Stimulated activated CD8-positive, alpha-beta memory T cell treated with anti-CD3 and anti-CD28 coated beads, Interleukin-7, amount 100 ng/mL, for 4 hours (primary cell): ENCODE results near the gene NMNAT2.
"Not testable (repeated sequence)": the region's sequence is repeated elsewhere in the genome, so short reads cannot be mapped to it uniquely, and the experiment has no call there.

Source experiments
- DNase-seq, 2 donors: peaks; one replicate each; pipeline ENCODE4 v3.0.0-alpha.2; 2020; ENCODE audit warnings: low read depth in 2 of 2

The NMNAT2 gene

DNA sequence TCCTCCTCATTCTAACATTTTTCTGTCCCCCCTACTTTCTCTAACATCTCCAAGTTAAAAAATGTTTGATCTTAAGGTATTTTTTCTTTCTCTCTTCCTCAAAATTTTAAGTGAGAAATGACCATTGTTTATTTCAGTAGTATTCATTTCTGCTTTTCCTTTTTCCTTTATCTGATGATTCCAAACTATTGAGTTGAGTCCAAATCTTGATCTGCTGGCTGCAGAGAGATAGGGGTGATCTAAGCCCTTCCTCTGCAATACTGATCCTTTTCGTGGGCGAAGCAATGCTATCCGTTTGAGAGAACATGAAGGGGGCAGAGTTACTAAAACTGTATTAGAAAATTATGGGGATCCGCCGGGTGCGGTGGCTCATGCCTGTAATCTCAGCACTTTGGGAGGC, 516 bp upstream of the NMNAT2 start:
- no peak for DNase-seq

DNA sequence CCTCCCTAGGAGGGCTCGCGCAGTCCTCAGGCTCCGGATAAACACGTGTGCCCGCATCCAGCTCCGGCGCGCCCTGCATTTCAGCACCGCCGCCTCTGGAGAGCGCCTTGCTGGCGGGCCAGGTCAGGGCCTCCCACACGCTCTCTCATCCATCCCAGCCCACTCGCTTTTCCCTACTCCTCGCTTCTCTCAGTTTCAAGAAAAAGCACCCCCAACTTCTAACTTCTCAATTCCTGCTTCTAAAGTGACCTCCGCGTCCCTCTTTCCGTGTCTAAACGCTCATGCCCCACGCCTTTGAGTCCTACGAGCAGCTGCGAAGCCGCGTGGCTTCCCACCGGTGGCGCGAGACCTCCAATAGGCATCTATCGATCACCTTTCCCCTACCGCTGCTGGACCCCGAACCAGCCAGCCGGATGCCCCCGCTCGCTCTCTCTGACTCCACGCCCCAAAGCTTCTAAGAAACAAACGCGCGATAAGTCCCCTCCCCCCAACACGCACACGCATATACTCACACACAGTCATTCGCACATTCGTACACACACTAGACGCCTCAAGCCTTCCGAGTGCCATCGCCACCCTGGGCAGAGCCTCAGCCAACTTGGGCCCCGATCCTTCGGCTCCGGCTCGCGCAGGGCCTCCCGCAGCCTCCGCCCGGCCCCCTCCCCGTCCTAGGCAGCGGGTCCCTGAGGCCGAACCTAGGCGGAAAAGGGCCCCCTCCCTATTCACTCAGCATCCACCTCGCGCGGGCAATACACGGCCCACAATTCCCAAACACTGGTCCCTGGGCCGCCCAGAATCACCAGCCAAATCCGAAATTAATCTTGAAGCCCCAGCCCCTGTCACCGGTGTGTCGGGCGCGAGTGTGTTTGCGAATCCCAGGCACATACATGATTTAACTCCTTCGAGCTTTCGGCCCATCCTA, 1.1 kb downstream of the NMNAT2 start:
- peak in 1 of 2 donors; percentile 5 for DNase-seq

DNA sequence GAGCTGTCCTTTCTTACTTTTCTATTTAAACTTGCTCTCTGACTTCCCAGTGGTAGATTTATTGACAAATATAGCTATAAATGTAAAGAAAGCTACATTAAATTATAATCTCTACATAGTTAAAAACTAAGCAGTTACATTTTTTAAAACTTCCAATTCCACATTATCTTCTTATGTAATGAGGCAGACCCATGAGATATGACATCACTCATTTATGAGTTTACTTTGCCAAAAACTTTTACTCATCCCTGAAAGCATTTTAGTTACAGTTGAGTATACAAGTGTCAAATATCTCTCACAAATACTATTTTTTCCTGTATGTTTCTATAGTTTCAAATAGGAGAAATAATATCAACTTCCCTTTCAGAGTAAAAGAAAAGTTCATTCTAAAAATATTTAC, 3.8 kb downstream of the NMNAT2 start:
- DNase-seq = no peak

DNA sequence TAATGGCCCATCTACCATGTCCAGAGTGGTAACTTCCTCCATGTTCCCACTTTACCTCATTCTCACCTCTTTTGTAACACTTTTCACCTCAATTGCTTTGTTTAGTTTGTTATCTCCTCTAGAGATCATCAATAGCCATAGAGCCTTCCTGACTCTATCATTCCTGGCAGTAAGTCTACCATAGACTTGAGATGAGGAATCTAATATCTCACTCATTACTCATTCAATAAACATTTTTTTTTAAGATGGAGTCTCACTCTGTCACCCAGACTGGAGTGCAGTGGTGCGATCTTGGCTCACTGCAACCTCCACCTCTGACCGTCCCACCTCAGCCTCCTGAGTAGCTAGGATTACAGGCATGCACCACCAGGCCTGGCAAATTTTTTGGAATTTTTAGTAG, 7.1 kb downstream of the NMNAT2 start:
- DNase-seq = no peak

DNA sequence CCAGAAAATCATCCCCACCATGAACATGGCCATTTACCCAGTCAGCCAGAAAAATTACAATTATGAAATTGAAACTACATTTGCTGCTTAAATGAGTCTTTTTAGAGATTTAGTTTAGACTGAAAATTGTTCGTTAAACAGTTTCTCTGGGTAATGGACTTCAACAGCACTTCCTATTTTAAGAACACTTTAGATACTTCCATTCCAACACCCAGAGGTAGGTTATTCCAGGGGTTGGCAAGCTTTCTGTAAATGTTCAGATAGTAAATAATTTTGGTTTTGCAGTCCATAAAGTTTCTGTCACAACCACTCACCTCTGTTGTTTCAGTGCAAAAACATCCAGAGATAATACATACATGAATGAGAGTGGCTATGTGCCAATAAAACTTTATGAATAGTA, 10.2 kb downstream of the NMNAT2 start:
- no peak for DNase-seq

DNA sequence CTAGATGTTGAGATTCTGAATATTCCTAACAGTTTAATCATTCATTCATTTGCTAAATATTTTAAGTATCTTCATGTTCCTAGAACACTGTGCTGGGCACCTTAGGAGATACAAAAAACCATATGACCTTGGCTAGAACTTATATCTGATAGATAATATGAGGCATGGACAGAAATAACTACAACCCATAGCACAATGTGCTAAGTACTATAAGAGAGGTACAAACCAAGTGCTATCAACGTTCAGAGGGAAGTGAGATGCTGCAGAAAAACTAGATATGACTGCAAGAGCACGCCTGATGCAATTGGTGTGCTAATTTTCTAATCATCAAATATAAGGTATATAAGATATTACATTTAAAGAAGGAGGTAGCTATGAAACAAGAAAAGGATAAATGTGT, 10.7 kb downstream of the NMNAT2 start:
- no peak for DNase-seq

DNA sequence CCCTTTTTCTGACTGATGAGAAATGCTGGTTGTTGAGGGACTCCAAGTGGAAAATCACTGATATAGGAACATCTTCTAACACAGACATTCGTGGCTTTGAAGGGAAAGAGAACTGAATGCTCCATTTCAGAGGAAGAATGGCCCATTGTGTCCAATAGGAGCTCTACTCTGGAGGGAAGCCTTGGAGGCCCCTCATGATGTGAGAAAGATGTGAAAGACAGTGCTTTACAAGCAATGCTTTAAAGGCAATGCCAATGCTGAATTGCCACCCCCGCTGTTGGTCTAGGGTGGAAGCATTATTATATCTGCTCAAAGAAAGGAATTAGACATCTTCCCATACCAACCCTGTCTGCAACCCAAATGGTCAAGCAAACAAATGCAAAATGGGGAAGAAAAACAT, 13.7 kb downstream of the NMNAT2 start:
- DNase-seq = no peak

DNA sequence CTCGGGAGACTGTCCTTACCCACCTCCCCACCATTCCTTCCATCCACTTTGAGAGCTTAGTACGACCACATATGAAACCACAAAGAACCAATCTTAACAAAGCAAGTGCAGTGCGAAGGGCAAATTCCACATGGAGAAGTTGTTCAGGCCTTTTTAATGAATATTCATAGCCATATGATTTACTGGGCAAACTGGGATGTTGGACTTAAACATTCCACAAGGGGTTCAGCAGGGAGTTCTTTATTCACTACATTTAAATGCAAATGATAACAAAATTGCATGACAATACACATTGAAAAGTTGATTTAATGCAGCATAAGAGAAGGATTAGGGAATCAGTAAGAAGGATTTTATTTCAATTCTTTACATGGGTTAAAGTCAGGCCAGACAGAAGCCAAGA, 14.7 kb downstream of the NMNAT2 start:
- DNase-seq = no peak

DNA sequence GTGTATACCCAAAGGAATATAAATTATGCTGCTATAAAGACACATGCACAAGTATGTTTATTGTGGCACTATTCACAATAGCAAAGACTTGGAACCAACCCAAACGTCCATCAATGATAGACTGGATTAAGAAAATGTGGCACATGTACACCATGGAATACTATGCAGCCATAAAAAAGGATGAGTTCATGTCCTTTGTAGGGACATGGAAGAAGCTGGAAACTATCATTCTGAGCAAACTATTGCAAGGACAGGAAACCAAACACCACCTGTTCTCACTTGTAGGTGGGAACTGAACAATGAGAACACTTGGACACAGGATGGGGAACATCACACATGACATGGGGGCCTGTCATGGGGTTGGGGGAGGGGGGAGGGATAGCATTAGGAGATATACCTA, 16.6 kb downstream of the NMNAT2 start:
- not testable (repeated sequence) for DNase-seq

DNA sequence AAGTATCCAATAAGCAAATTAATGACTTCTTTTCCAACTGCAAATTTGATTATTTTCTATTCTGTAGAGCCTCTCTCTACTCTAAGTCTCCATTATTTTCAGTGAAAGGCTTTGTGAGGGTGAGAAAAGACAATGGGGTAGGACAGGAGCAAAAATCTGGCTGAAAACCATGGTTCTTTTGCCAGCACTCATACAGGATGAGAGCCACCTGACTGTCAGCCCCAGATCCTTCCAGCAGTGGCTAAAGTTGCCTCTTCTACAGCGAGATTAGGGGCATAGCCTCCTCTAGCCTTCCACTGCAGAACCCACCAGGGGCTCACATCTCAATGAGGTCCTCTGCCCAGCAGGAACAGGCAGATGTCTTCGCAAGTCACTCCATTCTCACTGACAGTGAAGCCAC, 23.7 kb downstream of the NMNAT2 start:
- DNase-seq = no peak

DNA sequence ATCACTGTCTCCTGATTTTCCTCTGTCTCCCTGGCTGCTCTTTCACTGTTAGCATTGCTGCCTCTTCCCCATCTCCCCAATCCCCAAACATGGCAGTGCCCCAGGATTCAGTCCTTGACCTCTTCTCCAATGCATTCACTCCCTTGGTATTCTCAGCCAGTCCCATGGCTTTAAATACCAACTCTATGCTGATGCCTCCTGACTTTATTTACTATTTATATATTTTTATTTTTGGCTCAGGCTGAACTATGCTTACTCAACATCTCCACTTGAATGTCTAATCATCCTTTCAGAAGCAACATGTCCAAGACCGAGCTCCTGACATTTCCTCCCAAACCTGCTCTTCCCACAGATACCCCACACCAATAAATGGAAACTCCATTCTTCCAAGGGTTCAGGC, 26.3 kb downstream of the NMNAT2 start:
- DNase-seq = no peak

DNA sequence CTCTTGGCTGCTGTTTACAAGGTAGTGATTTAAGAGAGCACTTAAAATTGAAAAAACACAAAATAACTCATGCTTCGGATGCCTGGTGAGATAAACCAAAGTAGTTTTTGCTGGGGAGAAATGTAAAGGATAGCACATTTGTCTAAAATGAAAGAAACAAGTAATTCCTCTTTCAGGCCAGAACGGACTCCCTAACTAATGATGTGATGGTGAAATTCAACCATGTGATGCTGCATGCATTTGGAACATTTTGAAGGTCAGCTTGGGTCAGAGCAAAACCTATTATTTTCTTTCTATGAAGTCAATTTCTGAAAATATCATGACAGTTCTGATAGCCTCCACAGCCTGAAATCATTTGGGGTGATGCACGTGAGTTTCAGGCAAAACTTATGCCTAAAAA, 27.6 kb downstream of the NMNAT2 start:
- DNase-seq = no peak

DNA sequence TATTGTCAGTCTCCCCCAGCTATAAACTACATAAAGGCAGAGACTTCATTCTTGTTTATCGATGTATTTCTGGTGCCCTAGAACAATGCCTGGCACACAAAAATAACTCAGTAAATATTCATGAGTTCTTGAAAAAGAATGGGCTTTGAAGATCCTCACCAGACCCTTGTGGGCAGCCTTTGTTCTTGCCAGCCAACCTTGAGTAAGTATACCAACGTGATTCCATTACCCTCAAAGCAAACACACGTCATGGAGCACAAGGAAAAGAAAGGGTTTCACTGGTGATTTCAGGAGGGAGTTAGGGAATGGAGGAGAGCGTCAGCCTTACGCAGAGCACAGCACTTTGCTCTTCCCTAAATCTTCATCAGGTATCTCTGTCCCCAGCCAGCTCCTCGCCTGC, 29.4 kb downstream of the NMNAT2 start:
- no peak for DNase-seq

DNA sequence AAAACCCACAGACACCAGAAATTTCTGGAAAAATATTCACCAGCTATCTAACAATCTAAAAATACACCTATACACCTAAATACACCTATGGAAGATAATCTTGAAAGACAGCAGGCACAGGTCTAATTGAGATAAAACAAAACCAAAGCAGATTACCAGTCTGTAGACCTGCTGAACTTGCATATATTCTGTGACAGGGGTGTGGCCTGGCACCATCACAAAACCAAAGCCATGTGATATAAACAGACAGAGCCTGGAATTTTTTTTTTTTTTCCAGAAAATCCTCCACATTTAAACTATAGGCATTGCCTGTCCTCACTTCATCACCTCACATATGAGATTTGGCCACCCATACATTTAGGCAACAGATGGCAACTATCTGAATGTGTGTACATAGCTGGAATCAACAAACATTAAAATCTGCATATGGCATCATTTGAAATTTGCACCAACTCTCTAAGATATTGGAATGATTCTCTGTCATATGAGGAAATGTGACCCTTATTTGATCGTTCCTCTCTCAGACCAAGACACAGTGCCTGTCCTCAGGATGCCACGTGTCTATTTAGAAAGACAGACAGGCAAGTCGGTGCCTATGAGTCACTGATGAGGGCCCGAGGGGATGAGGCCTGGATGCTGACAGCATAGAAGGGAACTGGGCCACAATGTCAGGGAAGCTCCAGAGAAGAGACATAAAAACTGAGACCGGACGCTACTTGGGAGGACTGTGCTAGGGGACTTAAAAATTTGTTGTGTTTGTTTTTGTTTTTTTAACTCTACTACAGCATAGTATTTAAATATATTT, 32.6 kb downstream of the NMNAT2 start:
- DNase-seq = no peak

DNA sequence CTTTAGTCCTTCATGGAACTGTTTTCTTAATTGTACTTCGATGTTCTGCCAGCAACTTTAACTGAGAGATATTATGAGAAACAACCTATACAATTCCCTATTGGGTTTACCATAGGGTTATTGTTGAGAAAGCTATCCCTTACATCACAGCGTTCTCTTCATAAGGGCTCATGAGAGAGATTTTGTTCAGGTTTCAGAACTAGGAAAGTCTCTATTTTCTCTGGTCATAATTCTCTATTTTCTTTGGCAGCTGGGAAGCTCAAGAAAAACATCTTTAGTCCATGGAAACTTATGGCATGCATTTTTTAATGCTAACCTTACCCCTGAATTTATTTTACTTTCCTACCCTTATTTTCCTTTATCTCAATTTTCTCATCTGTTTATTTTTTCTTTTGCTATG, 38.2 kb downstream of the NMNAT2 start:
- no peak for DNase-seq

DNA sequence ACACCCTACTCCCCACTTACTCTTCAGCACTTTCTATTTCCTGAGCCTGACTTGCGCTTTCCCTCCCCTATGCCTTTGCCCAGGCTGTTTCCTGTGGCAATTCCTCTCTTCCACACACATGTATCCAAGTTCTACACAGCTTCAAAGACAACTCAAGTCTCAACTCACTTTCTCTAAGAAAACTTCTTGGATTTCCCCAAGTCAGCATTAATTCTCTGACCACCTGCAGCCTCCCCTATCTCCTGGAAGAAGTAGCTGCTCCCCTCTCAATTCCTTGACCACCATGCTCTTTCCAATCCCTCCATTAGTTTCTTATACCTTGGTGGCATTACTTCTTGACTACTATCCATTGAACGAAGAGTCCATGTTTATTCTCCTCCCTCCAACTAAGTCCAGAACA, 42.8 kb downstream of the NMNAT2 start:
- DNase-seq = no peak

DNA sequence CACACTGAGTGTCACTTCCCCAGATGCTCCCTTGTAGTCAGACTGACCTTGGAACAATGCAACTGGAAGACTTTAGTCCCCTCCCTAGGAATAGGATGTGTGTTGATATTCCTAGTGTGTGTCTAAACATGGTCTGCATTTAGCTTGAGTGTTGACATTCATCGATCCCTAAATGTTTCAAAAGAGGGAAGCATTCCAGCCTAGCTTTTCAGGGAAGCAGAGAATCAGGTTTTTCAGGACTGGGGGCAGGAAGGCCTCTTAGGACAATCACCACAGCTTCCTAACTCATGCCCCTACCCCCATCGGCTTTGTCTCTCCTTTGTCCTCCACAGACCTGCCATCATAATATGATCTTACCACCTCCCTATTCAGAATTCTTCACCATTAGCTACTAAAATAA, 43.4 kb downstream of the NMNAT2 start:
- no peak for DNase-seq

DNA sequence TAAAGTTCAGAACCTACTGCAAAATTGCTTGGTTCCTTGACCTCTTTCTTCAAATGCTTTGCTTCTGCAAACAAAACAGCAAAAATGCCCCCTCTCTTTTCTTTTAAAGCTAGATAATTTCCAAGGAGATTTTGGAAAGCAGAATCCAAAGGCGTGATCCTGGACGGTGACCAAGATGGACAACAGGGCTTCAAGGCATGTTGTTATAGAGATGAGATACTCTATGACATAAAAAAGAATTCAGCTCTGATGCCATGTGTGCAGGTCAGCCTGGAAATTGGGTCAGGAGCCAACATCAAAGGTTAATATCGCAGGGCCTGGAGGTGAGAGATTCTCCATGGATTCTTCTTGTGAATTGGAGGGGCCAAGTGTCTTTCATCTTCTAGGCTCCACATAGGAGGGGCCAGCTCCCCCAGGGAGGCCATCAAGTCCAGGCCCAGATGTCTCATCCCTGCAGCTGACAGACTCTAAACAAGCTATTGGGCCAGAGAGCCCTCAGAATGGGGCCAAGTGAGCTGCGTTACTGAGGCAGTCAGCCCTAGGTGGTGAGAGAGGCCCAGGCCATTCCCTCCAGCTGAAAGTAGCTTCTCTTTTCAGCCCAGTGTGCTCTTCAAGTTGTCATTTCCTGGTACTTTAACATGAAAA, 45.5 kb downstream of the NMNAT2 start:
- no peak for DNase-seq

DNA sequence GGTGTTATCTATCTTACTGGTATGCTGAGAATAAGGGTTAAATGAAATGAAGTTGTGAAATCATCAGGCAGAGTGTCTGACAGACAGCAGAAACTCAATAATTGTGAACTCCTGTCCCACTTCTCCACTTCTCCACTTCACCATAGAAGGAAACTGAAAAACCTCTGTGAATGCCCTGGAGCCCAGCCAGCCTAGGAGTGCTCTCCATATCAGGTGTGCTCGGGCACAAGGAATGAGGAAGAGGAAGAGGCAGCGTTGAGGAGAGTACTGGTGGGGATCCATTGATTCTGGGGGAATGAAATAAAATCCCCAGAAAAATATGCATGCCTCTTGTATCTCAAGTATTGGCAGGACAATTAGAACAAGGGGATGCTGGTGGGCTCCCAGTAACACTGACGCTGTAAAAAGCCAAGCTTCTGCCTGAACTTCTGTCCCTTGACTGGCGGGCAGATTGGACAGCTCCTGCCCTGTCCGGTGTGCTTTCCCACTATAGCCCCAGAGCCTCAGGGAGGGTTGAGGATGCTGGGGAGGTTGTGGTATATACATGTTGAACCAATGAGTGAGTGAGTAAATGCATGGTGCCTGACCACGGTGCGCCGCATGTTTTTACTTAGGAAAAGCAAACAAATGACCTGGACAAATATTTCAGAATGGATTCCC, 47.7 kb downstream of the NMNAT2 start:
- DNase-seq = no peak

DNA sequence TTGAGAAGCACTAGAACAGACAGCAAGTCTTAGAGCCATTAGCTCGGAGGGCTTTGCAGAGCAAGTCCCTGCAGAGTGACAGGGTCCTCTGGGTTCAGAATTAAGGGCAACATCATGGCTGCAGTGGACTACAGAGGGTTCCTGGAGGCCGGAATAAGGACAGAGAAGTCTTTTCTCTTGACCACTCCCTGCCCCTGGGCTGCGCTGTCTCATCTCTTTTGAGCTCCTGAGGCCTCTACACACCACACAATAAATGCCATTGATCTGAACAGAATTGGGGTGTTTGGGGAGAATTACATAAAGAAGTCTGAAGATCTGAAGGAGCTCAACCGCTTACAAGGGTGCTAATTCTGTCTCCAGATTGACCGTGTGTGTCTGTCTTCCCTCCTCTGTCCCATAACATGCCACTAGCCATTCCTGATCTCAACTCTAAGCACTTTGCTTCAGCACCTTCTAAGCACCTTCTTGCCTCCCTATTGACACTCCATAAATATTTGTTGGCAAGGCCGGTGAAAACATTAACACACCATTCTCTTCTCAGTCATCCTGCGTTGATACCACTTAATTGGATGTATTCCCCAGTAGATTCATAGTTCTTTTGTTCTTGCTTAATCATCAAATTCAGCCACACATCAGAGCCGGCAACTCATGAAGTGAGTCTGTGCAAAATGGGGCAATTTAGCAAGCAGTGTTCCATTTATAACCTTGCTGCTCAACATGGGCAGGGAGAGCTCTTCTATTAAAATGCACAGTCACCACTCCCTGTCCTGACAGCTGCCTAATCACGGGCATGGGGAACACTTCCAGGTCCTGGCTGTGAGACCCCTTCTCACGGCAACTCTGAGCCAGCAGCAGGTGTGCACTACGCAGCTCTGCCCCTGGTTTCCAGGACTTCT, 49.7 kb downstream of the NMNAT2 start:
- no peak for DNase-seq

DNA sequence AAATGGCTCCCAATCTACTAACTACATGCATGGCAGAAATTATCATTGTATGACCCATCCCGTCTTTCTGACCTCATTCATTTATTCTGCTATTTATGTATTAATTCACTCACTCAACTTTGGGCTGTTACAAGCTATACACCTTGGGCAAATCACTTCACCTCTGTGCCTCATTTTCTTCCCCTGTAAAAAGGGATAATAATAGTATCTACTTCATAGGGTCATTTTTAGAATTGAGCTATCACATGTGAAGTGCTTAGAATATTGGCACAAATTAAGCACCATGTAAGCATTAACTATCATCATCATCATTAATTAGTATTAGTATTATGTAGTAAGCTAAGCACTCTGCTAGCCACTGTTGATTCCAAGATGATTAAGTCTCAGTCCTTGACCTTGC, 52.1 kb downstream of the NMNAT2 start:
- no peak for DNase-seq
